Measurements from ENCODE around the gene TMEM271.

TMEM271 gene

GRCh38 chr4:576245-576821, at the start of gene TMEM271:
TSS of gene TMEM271 (minus strand) at chr4:576295. CDS start at chr4:576062, 233 bp downstream.
- no peak for DNase-seq (ENCODE audit: low read depth, low spot score)

- DNase-seq (ENCODE audit: low read depth, low spot score) = no peak
Observed at GRCh38 chr4:625631-626161, 49.6 kb upstream of the TMEM271 start.

- no peak for DNase-seq (ENCODE audit: low read depth, low spot score)
Observed at GRCh38 chr4:624705-625590, 48.9 kb upstream of the TMEM271 start, which contains the start of gene PDE6B. TSS of gene PDE6B (plus strand) at chr4:625573. CDS start at chr4:625627, 54 bp downstream.

- DNase-seq (ENCODE audit: low read depth, low spot score) = no peak
Observed at GRCh38 chr4:623914-624566, 47.9 kb upstream of the TMEM271 start.

- no peak for DNase-seq (ENCODE audit: low read depth, low spot score)
Observed at GRCh38 chr4:622996-623913, 47.2 kb upstream of the TMEM271 start.

- DNase-seq (ENCODE audit: low read depth, low spot score) = no peak
Observed at GRCh38 chr4:622071-622995, 46.2 kb upstream of the TMEM271 start.

GRCh38 chr4:621296-622070, 45.4 kb upstream of the TMEM271 start:
- no peak for DNase-seq (ENCODE audit: low read depth, low spot score)

- no peak for DNase-seq (ENCODE audit: low read depth, low spot score)
Observed at GRCh38 chr4:620851-621261, 44.8 kb upstream of the TMEM271 start.

GRCh38 chr4:620201-620600, 44.1 kb upstream of the TMEM271 start:
- DNase-seq (ENCODE audit: low read depth, low spot score) = no peak

- DNase-seq (ENCODE audit: low read depth, low spot score) = no peak
Observed at GRCh38 chr4:617644-618641, 41.8 kb upstream of the TMEM271 start.

- no peak for DNase-seq (ENCODE audit: low read depth, low spot score)
Observed at GRCh38 chr4:616911-617643, 41.0 kb upstream of the TMEM271 start.

- no peak for DNase-seq (ENCODE audit: low read depth, low spot score)
Observed at GRCh38 chr4:616091-616490, 40.0 kb upstream of the TMEM271 start.

GRCh38 chr4:613126-613525, 37.0 kb upstream of the TMEM271 start:
- no peak for DNase-seq (ENCODE audit: low read depth, low spot score)

GRCh38 chr4:612749-613125, 36.6 kb upstream of the TMEM271 start:
- no peak for DNase-seq (ENCODE audit: low read depth, low spot score)

- no peak for DNase-seq (ENCODE audit: low read depth, low spot score)
Observed at GRCh38 chr4:612052-612748, 36.1 kb upstream of the TMEM271 start.

- DNase-seq (ENCODE audit: low read depth, low spot score) = no peak
Observed at GRCh38 chr4:610411-611261, 34.5 kb upstream of the TMEM271 start.
